IMR-90 (cell line): ENCODE measurements around the gene LHPP. TPM values are rescaled to one million over a fixed set of nuclear protein-coding genes. Genes with fewer than 3 reads are reported as not detected.

ENCODE experiments used
- ATAC-seq: fragments of 200-7000 bp; cut with Tn5 transposase; 2 replicates; pipeline ENCODE4 v1.9.1; 2020; ENCODE audit warnings: low read depth, mild to moderate bottlenecking, moderate library complexity
- BruUV-seq: library from RNA; stranded (reverse); fragments of 400-500 nt; replicated peaks from 2 replicates; lab custom pipeline; 2021; lab: Mats Ljungman, UMichigan
- CTCF ChIA-PET: fragments of 300-600 bp; formaldehyde crosslinking; extraction: SDS; loops from one replicate; lab custom pipeline; 2021; ENCODE audit warnings: antibody characterized with exemption; lab: Yijun Ruan, JAX
- POLR2A ChIA-PET: fragments of 300-600 bp; sonication (Branson Sonifier 250); formaldehyde crosslinking; loops from one replicate; lab custom pipeline; 2022; ENCODE audit warnings: antibody characterized with exemption; ENCODE audit not compliant: unreplicated experiment; lab: Charles Lee
- DNase-seq: peaks from one replicate; pipeline ENCODE4 v3.0.0; 2013
- H2AFZ ChIP-seq: replicated peaks from 2 replicates; pipeline ENCODE3; 2013; ENCODE audit warnings: low read length, mild to moderate bottlenecking; ENCODE audit not compliant: poor library complexity
- H2AK5ac ChIP-seq: 2 replicates; pipeline ENCODE4 v1.6.1; 2013; ENCODE audit warnings: low read depth, low read length, inconsistent platforms
- H2AK9ac ChIP-seq: replicated peaks from 2 replicates; pipeline ENCODE3; 2013; ENCODE audit warnings: mild to moderate bottlenecking, low read depth, low read length, moderate library complexity; ENCODE audit not compliant: poor library complexity
- H2BK120ac ChIP-seq: 2 replicates; pipeline ENCODE4 v1.6.1; 2013; ENCODE audit warnings: low read depth, low read length, inconsistent platforms
- H2BK15ac ChIP-seq: 3 replicates; pipeline ENCODE4 v1.6.1; 2013; ENCODE audit warnings: low read depth, low read length, inconsistent platforms
- H2BK20ac ChIP-seq: 2 replicates; pipeline ENCODE4 v1.6.1; 2013; ENCODE audit warnings: low read depth, mild to moderate bottlenecking, inconsistent platforms, low read length, moderate library complexity
- H2BK5ac ChIP-seq: 2 replicates; pipeline ENCODE4 v1.6.1; 2013; ENCODE audit warnings: mild to moderate bottlenecking, low read depth, low read length, inconsistent platforms; ENCODE audit not compliant: poor library complexity, severe bottlenecking
- H3K14ac ChIP-seq: replicated peaks from 2 replicates; pipeline ENCODE4 v1.6.1; 2013; ENCODE audit warnings: low read depth, low read length, inconsistent platforms
- H3K18ac ChIP-seq: 2 replicates; pipeline ENCODE4 v1.6.1; 2013; ENCODE audit warnings: low read depth, low read length, control low read depth
- H3K23ac ChIP-seq: 2 replicates; pipeline ENCODE4 v1.6.1; 2013; ENCODE audit warnings: low read depth, low read length, inconsistent platforms
- H3K27ac ChIP-seq: 2 replicates; pipeline ENCODE4 v1.5.1; 2013; ENCODE audit warnings: mild to moderate bottlenecking, control low read depth, low read length; ENCODE audit not compliant: insufficient read depth
- H3K27me3 ChIP-seq: 2 replicates; pipeline ENCODE4 v1.6.1; 2013; ENCODE audit warnings: low read length; ENCODE audit not compliant: control insufficient read depth, insufficient read depth
- H3K36me3 ChIP-seq: 2 replicates; pipeline ENCODE4 v1.6.1; 2013; ENCODE audit warnings: low read length, mixed read lengths; ENCODE audit not compliant: control insufficient read depth, insufficient read depth
- H3K4ac ChIP-seq: 2 replicates; pipeline ENCODE4 v1.6.1; 2013; ENCODE audit warnings: low read depth, low read length, inconsistent platforms
- H3K4me1 ChIP-seq: 2 replicates; pipeline ENCODE4 v1.6.1; 2013; ENCODE audit warnings: low read length, mixed read lengths; ENCODE audit not compliant: control insufficient read depth, insufficient read depth
- H3K4me2 ChIP-seq: 2 replicates; pipeline ENCODE4 v1.6.1; 2013; ENCODE audit warnings: low read depth, mild to moderate bottlenecking, control low read depth, low read length, moderate library complexity
- H3K4me3 ChIP-seq: 2 replicates; pipeline ENCODE4 v1.5.1; 2013; ENCODE audit warnings: low read depth, mild to moderate bottlenecking, control low read depth, low read length, moderate library complexity; ENCODE audit not compliant: insufficient read depth
- H3K56ac ChIP-seq: 2 replicates; pipeline ENCODE4 v1.6.1; 2013; ENCODE audit warnings: low read length, inconsistent platforms; ENCODE audit not compliant: insufficient read depth; ENCODE audit errors: extremely low read depth
- H3K79me1 ChIP-seq, 2 experiments: 2 replicates each; pipeline ENCODE4 v1.6.1; 2013; ENCODE audit warnings: low read length in 2 of 2, inconsistent platforms in 1 of 2, low read depth in 1 of 2
- H3K9ac ChIP-seq: 2 replicates; pipeline ENCODE4 v1.6.1; 2013; ENCODE audit warnings: low read depth, low read length, control low read depth
- H3K9me1 ChIP-seq: 2 replicates; pipeline ENCODE4 v1.6.1; 2013; ENCODE audit warnings: low read length, inconsistent platforms; ENCODE audit not compliant: insufficient read depth
- H3K9me3 ChIP-seq: 2 replicates; pipeline ENCODE4 v1.6.1; 2013; ENCODE audit warnings: low read length; ENCODE audit not compliant: control insufficient read depth, insufficient read depth
- H4K20me1 ChIP-seq: 2 replicates; pipeline ENCODE4 v1.6.1; 2013; ENCODE audit warnings: low read length, inconsistent platforms; ENCODE audit not compliant: insufficient read depth
- H4K5ac ChIP-seq: 2 replicates; pipeline ENCODE4 v1.6.1; 2013; ENCODE audit warnings: mild to moderate bottlenecking, low read depth, low read length, control low read depth
- H4K8ac ChIP-seq, 2 experiments: 2 replicates each; pipeline ENCODE4 v1.6.1; 2013; ENCODE audit warnings: low read depth in 2 of 2, low read length in 2 of 2, control low read depth in 1 of 2, inconsistent platforms in 1 of 2
- H4K91ac ChIP-seq: 2 replicates; pipeline ENCODE4 v1.6.1; 2013; ENCODE audit warnings: low read depth, low read length, inconsistent platforms; ENCODE audit not compliant: insufficient read depth
- NFE2L2 ChIP-seq: fragments of 150-350 bp; IDR thresholded peaks from 2 replicates; pipeline ENCODE4 v1.6.1; 2016; ENCODE audit warnings: low read depth, mild to moderate bottlenecking, low read length
- RAD21 ChIP-seq: IDR thresholded peaks from 2 replicates; pipeline ENCODE4 v1.6.1; 2012; ENCODE audit warnings: low read length, improper control_type of control experiment
- WGBS, 2 experiments: methylation state at CpG; one replicate each; pipeline versions ENCODE4 v1.1.5 to v1.1.7; 2013; ENCODE audit warnings: missing lambda C conversion rate in 2 of 2; ENCODE audit not compliant: insufficient read length in 1 of 2; ENCODE audit errors: extremely low coverage in 2 of 2; 5-methylcytosine and 5-hydroxymethylcytosine counted together
- dilution Hi-C: fragments of 300-500 bp; cut with HindIII; formaldehyde crosslinking; loops from one replicate; pipeline ENCODE4 v1.14.3; 2018; ENCODE audit warnings: low sequenced_read_pairs; ENCODE audit not compliant: unreplicated experiment
- in situ Hi-C: fragments of 300-500 bp; cut with MboI; formaldehyde crosslinking; loops from 3 replicates; pipeline ENCODE4 v1.14.3; 2019; ENCODE audit warnings: low sequenced_read_pairs, inconsistent platforms, mixed read lengths
- intact Hi-C: fragments of 100-400 bp; cut with micrococcal nuclease; formaldehyde crosslinking; loops from 2 replicates; pipeline ENCODE4 v1.10.0; 2022
- polyA plus RNA-seq, 3 experiments: library from polyadenylated mRNA; depleted of rRNA; stranded (reverse); fragments of >200 nt; gene quantifications; 2 replicates each; pipeline ENCODE4 v1.2.3, GENCODE V29; 2012; ENCODE audit warnings: low replicate concordance in 1 of 3
- total RNA-seq: library from RNA; depleted of rRNA; stranded (reverse); fragments of >200 nt; gene quantifications from 2 replicates; pipeline ENCODE4 v1.2.3, GENCODE V29; 2012

Gene LHPP
- total and polyA plus RNA-seq, 2 of the 4 experiments (the other 2 are of a cell fraction) = 2.7 to 8.3 TPM

GRCh38 chr10:124459395-124459794 is 2.2 kb upstream of the LHPP start:
- H4K5ac ChIP-seq = no peak overlapping the region
- no peak overlapping the region for H2AK9ac ChIP-seq
- H2AK5ac ChIP-seq = no peak overlapping the region
- no peak overlapping the region for H3K14ac ChIP-seq
- no peak overlapping the region for H2BK20ac ChIP-seq
- H3K4ac ChIP-seq = no peak overlapping the region
- no peak overlapping the region for H3K23ac ChIP-seq
- H3K9me3 ChIP-seq = no peaks in the 10 kb centered on the region
- H2BK15ac ChIP-seq = no peak overlapping the region
- H4K91ac ChIP-seq = no peak overlapping the region
- no peak for ATAC-seq
- TF ChIP-seq NFE2L2 = no peak
- TF ChIP-seq RAD21 = no peak
- no peak overlapping the region for H3K27ac ChIP-seq
- H2BK120ac ChIP-seq = no peak overlapping the region
- in situ Hi-C loops = no loop called here
- no peak overlapping the region for H3K18ac ChIP-seq
- CTCF ChIA-PET = no interaction called here
- no peak overlapping the region for H2BK5ac ChIP-seq
- no peak overlapping the region for H3K4me3 ChIP-seq
- peaks cover 4% of the 10 kb centered on the region for H3K4me1 ChIP-seq
- no peak overlapping the region for H3K4me2 ChIP-seq
- no peaks in the 10 kb centered on the region for H4K20me1 ChIP-seq
- H4K8ac ChIP-seq = no peak overlapping the region
- no peak overlapping the region for H2AFZ ChIP-seq
- BruUV-seq = no TSS peak
- H3K36me3 ChIP-seq = no peaks in the 10 kb centered on the region
- dilution Hi-C loops = no loop called here
- intact Hi-C loops = no loop called here
- no peak overlapping the region for H3K56ac ChIP-seq
- DNase-seq = no peak
- H3K79me1 ChIP-seq = peaks cover 5% of the 10 kb centered on the region in 2 experiments; a peak in 3 of 4 replicates
- POLR2A ChIA-PET = no interaction called here
- H3K9ac ChIP-seq = no peak overlapping the region
- peaks cover 23% of the 10 kb centered on the region for H3K27me3 ChIP-seq
- WGBS, 2 experiments = 14% methylated on average over 1 of the region's 1 CpG; no CpG with 5 or more reads in 1 of the 2 experiments
- H3K9me1 ChIP-seq = 0 out of 2 replicates have a peak, but pooled peaks cover 2% of the 10 kb centered on the region
